CD4-positive, alpha-beta T cell treated with Interleukin-17A for 1 hour (primary cell): Measurements from ENCODE around the gene ZNF189.

Experiments
- DNase-seq: peaks from one replicate; pipeline ENCODE4 v3.0.0-alpha.2; 2020

ZNF189 gene

GRCh38 chr9:101427358-101427757, 28.7 kb downstream of the ZNF189 start:
- no peak for DNase-seq

GRCh38 chr9:101427957-101428655, 29.5 kb downstream of the ZNF189 start:
- DNase-seq = no peak

GRCh38 chr9:101428909-101429308, 30.3 kb downstream of the ZNF189 start:
- no peak for DNase-seq

- no peak for DNase-seq
These were observed 31.1 kb downstream of the ZNF189 start for GRCh38 chr9:101429736-101430135.

- no peak for DNase-seq
These were observed 33.5 kb downstream of the ZNF189 start for GRCh38 chr9:101432171-101432570.

- DNase-seq = no peak
These were observed 34.1 kb downstream of the ZNF189 start for GRCh38 chr9:101432740-101433139.

- no peak for DNase-seq
These were observed 34.6 kb downstream of the ZNF189 start for GRCh38 chr9:101433229-101433628.

GRCh38 chr9:101434998-101435397, 36.3 kb downstream of the ZNF189 start:
- DNase-seq = no peak

- DNase-seq = no peak
These were observed 37.0 kb downstream of the ZNF189 start, which contains the start of gene ALDOB for GRCh38 chr9:101435601-101436079. ALDOB (minus strand) TSS chr9:101435774; CDS start chr9:101430887, 4,887 bp downstream.

GRCh38 chr9:101437806-101438232, 39.2 kb downstream of the ZNF189 start:
- DNase-seq = no peak

GRCh38 chr9:101438523-101438922, 39.9 kb downstream of the ZNF189 start:
- DNase-seq = no peak

- no peak for DNase-seq
These were observed 42.1 kb downstream of the ZNF189 start for GRCh38 chr9:101440714-101441230.

- DNase-seq = no peak
These were observed 43.7 kb downstream of the ZNF189 start for GRCh38 chr9:101442318-101442717.

GRCh38 chr9:101442736-101443135, 44.1 kb downstream of the ZNF189 start:
- DNase-seq = no peak

GRCh38 chr9:101443364-101443771, 44.7 kb downstream of the ZNF189 start:
- DNase-seq = no peak

GRCh38 chr9:101445353-101446029, 46.8 kb downstream of the ZNF189 start:
- no peak for DNase-seq

- no peak for DNase-seq
These were observed 48.1 kb downstream of the ZNF189 start for GRCh38 chr9:101446732-101447131.

GRCh38 chr9:101448680-101449070, 50.0 kb downstream of the ZNF189 start:
- no peak for DNase-seq

- DNase-seq = peak; percentile 33
These were observed 50.5 kb downstream of the ZNF189 start for GRCh38 chr9:101449071-101449721.

- DNase-seq = no peak
These were observed 52.3 kb downstream of the ZNF189 start for GRCh38 chr9:101450931-101451330.

- DNase-seq = no peak
These were observed 52.8 kb downstream of the ZNF189 start for GRCh38 chr9:101451498-101451897.

GRCh38 chr9:101453776-101454570, 55.3 kb downstream of the ZNF189 start:
- DNase-seq = no peak
